GM18861 (cell line): Measurements from ENCODE around the gene ARHGAP33.

ENCODE experiments used
- ATAC-seq: cut with Tn5 transposase; IDR thresholded peaks from one replicate; pipeline ENCODE4 v1.9.1; 2021; ENCODE audit not compliant: unreplicated experiment

The ARHGAP33 gene, protein sequence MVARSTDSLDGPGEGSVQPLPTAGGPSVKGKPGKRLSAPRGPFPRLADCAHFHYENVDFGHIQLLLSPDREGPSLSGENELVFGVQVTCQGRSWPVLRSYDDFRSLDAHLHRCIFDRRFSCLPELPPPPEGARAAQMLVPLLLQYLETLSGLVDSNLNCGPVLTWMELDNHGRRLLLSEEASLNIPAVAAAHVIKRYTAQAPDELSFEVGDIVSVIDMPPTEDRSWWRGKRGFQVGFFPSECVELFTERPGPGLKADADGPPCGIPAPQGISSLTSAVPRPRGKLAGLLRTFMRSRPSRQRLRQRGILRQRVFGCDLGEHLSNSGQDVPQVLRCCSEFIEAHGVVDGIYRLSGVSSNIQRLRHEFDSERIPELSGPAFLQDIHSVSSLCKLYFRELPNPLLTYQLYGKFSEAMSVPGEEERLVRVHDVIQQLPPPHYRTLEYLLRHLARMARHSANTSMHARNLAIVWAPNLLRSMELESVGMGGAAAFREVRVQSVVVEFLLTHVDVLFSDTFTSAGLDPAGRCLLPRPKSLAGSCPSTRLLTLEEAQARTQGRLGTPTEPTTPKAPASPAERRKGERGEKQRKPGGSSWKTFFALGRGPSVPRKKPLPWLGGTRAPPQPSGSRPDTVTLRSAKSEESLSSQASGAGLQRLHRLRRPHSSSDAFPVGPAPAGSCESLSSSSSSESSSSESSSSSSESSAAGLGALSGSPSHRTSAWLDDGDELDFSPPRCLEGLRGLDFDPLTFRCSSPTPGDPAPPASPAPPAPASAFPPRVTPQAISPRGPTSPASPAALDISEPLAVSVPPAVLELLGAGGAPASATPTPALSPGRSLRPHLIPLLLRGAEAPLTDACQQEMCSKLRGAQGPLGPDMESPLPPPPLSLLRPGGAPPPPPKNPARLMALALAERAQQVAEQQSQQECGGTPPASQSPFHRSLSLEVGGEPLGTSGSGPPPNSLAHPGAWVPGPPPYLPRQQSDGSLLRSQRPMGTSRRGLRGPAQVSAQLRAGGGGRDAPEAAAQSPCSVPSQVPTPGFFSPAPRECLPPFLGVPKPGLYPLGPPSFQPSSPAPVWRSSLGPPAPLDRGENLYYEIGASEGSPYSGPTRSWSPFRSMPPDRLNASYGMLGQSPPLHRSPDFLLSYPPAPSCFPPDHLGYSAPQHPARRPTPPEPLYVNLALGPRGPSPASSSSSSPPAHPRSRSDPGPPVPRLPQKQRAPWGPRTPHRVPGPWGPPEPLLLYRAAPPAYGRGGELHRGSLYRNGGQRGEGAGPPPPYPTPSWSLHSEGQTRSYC

DNA sequence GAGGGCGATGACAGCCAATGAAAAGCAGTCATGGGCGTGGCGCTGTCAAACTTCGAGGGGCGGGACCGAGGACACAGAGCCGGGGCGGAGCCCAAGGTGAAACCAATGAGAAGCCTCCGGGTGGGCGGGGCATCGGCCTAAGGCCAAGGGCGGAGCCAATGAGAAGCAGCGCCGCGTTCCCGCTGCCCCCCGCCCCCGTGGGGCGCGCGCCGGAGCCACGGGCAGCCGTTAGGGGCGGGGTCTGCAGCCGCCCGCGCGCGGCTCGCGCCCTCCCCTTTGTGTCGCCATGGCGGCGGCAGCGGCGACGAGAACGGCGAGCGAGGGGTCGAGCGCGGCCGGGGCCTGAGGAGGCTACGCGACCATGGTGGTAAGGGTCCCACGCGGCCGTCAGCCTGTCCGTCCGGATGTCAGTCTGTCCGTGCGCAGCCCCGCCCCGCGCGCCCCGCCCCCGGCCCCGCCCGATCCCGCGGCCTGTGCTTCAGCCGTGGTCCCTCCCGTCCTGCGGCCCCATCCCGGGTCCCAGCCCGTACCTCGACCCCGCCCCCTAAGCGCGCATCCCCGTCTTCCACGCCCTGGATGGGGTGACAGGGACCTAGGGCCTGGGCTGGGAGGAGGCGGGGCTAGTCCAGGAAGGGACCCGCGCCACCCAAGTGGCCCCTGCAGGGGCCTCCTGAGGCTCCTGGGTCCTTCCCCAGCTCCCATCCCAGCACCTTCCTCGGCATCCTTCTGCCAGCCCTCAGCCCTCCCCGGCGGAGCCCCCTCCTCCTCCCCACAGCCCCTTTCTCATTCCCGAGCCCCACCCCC is at the start of gene ARHGAP33:
TSS of gene ARHGAP33 (plus strand) at position 267 of the 804 bp plus-strand sequence. CDS start at position 362, 95 bp downstream.
- peak; percentile 91 for ATAC-seq

DNA sequence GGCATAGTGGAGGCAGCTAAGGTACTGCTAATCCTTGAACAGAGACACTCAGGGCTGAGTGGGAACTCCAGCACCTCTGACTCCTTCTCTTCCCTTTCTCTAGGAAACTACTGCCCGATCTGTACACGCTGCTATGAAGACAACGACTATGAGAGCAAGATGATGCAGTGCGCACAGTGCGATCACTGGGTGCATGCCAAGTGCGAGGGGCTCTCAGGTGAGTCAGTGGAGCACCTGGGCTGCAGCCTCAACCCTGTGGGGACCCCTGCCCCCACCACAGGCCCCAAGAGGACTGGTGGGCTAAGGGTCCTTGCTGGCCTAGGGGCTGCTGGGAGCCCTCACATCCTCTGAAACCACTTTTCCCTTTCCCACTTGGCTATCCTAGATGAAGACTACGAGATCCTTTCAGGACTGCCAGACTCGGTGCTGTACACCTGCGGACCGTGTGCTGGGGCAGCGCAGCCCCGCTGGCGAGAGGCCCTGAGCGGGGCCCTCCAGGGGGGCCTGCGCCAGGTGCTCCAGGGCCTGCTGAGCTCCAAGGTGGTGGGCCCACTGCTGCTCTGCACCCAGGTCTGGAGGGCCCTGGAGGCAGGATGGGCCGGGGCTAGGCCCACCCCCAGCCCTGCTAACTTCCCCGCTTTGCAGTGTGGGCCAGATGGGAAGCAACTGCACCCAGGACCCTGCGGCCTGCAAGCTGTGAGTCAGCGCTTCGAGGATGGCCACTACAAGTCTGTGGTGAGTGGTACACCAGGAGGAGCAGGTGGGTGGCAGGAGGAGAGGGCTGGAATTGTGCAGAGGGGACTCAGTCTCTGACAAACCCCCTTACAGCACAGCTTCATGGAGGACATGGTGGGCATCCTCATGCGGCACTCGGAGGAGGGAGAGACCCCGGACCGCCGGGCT is 48.1 kb upstream of the ARHGAP33 start:
- no peak for ATAC-seq

DNA sequence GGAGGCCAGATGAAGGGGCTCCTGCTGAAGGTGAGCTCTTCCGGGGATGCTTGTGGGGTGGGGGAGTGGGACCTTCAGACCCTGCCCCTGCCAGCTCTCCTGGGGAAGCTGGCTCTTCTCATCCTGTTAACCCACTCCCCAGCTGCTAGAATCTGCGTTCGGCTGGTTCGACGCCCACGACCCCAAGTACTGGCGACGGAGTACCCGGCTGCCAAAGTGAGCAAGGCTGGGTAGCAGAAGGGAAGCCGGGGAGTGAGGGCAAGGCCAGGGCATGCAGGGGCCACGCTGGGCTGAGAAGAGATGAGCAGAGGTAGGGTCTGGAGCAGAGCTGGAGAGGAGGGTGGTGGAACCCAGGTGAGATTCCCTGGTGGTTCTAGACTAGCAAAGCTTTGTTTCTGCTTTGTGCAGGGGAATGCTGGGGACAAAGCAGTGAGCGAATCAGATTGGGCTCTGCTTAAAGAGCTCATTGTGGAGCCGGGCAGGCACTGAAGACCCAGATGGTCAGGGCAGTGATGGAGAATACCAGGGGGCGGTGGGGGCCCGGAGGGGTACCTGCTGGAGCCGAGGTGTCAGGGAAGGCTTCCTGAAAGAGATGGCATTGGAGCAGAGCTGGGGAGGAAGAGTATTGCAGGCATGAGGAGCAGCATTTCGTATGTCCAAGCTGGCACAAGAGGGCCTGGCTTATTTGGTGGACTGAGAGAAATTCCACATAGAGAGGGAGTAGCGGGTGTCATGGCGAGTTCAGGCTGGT is 47.2 kb upstream of the ARHGAP33 start:
- no peak for ATAC-seq

DNA sequence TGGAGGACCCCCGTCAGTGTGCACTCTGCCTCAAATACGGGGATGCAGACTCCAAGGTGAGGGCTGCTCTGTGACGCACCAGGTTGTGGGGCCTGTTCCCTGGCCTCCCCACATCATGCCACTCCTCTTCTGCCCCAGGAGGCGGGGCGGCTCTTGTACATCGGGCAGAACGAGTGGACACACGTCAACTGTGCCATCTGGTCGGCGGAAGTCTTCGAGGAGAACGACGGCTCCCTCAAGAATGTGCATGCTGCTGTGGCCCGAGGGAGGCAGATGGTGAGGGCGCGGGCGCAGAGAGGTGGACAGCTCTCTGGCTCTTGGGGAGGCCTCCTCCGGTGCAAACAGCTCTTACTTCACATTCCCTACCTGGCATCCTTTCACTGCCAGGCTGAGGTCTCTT is 46.3 kb upstream of the ARHGAP33 start:
- no peak for ATAC-seq

DNA sequence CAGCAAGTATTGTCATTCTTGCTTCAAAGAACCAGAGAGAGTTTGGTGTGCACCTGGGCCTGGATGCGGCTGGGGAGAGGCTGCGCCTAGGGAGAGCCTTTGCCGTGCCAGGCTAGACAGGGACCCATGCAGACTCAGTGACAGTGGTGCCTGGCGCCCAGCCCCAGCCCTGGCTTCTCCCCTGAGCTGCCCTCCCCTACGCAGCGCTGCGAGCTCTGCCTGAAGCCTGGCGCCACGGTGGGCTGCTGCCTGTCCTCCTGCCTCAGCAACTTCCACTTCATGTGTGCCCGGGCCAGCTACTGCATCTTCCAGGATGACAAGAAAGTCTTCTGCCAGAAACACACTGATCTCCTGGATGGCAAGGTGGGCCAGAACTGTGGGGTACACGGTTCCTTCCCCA is 45.6 kb upstream of the ARHGAP33 start:
- no peak for ATAC-seq

DNA sequence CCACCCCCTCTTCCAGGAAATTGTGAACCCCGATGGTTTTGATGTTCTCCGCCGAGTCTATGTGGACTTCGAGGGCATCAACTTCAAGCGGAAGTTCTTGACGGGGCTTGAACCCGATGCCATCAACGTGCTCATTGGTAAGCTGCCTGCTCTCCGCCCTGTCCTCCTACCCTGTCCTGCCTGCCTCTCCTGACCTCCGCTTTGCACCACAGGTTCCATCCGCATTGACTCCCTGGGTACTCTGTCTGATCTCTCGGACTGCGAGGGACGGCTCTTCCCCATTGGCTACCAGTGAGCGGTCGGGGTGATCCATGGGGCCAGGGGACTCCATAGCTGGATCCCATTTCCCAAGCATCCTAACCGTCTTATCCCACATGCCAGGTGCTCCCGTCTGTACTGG is 45.0 kb upstream of the ARHGAP33 start:
- ATAC-seq: no peak

DNA sequence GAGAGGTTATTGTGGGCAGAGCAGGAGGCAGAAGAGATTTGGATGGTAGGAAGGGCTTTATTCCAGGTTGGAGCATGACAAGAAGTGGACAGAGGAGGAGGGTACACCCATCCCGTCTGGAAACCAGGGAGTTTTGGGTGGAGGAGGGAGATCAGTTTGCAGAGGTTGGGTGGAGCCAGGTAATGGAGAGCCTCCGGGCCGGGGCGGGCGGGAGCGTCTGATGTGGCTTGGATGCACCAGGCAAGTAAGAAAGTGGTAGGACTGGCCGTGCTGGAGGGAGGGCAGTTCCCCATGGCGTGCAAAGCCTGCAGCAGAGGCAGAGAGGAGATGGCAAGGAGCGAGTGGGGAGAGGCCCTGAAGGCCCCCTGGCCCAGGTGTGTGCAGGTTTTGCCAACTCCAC is 44.0 kb upstream of the ARHGAP33 start:
- no peak for ATAC-seq

DNA sequence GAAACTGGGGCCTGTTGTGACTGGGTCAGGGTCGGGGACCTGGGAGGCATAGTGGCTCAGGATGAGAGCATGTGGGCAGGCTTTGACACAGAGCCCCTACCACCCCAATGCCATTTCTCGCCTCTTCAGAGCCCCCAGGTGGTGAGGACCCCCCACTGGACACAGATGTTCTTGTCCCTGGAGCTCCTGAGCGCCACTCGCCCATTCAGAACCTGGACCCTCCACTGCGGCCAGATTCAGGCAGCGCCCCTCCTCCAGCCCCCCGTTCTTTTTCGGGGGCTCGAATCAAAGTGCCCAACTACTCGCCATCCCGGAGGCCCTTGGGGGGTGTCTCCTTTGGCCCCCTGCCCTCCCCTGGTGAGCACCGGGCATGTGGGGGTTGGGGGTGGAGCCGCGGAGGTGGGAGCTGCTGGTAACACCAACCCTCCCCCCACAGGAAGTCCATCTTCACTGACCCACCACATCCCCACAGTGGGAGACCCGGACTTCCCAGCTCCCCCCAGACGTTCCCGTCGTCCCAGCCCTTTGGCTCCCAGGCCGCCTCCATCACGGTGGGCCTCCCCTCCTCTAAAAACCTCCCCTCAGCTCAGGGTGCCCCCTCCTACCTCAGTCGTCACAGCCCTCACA is 43.5 kb upstream of the ARHGAP33 start:
- ATAC-seq: no peak

DNA sequence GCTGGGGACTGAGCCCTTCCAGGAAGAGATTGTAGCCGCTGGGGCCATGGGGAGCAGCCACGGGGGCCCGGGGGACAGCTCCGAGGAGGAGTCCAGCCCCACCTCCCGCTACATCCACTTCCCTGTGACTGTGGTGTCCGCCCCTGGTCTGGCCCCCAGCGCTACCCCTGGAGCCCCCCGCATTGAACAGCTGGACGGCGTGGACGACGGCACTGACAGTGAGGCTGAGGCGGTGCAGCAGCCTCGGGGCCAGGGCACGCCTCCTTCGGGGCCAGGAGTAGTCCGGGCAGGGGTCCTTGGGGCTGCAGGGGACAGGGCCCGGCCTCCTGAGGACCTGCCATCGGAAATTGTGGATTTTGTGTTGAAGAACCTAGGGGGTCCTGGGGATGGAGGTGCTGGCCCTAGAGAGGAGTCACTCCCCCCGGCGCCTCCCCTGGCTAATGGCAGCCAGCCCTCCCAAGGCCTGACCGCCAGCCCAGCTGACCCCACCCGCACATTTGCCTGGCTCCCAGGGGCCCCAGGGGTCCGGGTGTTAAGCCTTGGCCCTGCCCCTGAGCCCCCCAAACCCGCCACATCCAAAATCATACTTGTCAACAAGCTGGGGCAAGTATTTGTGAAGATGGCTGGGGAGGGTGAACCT is 42.7 kb upstream of the ARHGAP33 start:
- no peak for ATAC-seq

DNA sequence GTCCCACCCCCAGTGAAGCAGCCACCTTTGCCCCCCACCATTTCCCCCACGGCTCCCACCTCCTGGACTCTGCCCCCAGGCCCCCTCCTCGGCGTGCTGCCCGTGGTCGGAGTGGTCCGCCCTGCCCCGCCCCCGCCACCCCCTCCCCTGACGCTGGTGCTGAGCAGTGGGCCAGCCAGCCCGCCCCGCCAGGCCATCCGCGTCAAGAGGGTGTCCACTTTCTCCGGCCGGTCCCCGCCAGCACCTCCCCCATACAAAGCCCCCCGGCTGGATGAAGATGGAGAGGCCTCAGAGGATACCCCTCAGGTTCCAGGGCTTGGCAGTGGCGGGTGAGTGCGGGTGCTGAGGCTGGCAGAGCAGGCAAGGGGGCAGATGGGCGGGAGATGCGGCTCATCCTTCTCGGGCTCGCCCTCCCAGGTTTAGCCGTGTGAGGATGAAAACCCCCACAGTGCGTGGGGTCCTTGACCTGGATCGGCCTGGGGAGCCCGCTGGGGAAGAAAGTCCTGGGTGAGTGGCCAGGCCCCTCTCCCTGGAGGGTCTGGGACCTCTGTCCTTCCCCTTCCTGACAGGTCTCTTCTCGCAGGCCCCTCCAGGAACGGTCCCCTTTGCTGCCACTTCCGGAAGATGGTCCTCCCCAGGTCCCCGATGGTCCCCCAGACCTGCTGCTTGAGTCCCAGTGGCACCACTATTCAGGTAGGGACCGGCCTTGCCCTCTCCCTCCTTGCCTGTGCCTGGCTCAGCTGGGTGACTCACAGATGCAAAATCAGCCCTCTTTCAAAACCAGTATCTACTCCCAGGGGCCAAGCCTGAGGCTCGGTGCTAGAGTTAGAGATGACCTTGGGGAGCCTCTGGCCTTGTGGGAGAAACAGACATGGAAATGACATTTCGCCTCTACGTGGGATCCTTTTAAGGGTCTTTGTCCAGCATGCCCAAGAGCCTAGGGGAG is 41.9 kb upstream of the ARHGAP33 start:
- no peak for ATAC-seq

DNA sequence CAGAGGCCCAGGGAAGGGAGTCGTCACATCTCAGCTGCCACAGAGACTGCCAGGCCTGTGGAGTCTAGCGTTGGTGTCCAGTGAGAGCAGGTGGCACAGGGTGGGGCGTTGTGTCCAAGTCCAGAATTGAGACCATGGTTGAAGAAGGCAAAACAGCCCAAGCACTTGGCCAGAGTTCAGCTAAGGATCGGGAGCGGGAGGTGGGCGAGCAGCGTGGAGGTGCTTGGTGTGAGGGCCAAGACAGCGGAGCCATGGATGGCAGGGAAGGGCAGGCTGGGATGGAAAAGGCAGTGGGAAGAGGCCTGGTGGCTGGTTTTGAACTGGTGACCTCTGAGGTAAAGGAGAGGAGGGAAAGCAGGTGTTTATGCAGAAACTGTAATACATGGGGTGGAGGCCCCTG is 41.1 kb upstream of the ARHGAP33 start:
- no peak for ATAC-seq

DNA sequence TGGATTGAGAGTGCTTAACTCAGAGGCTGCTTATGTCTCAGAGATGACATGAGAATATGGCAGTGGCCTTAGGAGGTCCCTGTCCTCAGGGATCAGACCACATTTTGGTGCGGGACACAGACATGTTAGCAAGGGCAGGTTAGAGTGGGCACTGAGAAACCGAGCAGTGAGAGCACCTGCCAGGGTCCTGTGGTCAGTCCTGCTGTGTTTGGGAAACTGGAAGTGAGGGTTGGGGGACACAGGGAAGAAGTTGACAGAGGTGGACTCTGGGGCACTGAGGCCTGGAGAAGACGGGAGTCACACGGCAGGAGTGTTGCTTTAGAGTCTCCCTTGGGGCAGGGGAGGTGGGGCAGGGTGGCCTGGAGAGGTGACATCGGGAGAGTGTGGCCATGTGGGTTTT is 40.5 kb upstream of the ARHGAP33 start:
- ATAC-seq: no peak

DNA sequence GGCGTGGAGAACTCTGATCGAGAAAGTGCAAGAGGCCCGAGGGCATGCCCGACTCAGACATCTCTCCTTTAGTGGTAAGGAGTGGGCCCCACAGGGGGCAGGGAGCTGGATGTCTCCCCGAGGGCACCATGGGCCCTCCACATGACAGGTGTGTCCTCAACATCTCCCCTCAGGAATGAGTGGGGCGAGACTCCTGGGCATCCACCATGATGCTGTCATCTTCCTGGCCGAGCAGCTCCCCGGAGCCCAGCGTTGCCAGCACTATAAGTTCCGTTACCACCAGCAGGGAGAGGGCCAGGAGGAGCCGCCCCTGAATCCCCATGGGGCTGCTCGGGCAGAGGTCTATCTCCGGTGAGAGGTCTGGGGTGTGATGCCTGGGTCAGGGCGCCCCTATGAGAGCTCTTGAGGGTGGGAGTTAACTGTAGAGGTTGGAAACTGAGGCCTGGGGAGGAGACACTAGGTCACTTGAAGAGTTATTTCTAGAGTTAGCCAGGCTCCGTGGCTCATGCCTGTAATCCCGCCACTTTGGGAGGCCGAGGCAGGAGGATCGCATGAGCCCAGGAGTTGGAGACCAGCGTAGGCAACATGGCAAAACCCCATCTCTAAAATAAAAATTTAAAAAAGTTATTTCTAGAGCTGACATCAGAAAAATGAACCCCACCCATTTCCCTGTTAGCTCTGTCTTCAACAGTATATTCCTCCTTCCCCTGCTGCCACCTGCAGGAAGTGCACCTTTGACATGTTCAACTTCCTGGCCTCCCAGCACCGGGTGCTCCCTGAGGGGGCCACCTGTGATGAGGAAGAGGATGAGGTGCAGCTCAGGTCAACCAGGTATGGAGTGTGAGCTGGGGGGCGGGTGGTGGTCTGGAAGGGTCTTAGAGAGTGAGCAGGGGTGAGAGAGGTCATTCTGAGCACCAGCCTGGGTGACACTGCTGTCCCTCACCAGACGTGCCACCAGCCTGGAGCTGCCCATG is 38.2 kb upstream of the ARHGAP33 start:
- ATAC-seq: no peak

DNA sequence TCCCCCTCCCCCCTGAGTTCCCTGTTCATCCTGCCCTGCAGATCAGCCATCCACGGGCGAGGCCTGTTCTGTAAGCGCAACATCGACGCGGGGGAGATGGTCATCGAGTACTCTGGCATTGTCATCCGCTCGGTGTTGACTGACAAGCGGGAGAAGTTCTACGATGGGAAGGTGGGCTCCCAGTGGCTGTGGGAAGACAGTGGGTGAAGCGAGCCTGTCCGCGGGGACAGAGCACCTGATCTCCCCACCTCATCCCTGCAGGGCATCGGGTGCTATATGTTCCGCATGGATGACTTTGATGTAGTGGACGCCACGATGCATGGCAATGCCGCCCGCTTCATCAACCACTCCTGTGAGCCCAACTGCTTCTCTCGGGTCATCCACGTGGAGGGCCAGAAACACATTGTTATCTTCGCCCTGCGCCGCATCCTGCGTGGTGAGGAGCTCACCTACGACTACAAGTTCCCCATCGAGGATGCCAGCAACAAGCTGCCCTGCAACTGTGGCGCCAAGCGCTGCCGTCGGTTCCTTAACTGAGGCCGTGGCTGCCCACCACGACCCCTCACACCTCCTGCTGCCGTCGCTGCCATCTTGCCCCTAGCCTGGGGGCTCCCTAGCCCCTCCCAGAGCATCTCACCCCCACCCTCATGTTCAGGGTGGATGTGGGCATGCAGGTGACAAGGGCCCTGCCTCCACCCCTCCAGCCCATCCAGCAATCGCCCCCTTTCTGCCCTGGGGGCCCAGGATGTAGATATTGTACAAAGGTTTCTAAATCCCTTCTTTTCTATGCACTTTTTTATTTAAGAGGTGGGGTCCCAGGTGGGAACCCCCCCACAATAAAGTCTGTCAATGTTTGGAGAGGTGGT is 37.1 kb upstream of the ARHGAP33 start:
- ATAC-seq: no peak

DNA sequence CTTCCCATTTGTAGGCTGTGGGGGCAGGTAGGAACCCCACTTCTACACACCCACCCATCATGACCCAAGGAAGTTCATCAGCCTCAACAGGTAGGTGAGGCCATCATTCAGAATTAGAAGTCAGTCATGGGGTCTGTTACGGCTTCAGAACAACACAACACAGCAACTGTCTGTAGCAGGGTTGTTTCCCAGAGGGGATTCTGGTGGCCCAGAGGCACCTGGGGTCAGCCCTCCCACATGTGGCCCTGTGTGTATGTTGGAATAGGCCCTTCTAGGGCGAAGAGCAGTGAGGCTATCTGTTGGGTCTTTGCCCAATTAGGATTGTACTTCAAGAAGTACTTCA is 36.5 kb upstream of the ARHGAP33 start:
- no peak for ATAC-seq
